KMS-11 (cell line): Measurements from ENCODE around the gene SYNE1.

Experiments used
- H2AFZ ChIP-seq: fragments of 200-600 bp; sonication (generic); 2 replicates; pipeline ENCODE4 v1.6.1; 2016; ENCODE audit warnings: antibody characterized with exemption, mixed run types, low read depth
- H3K27ac ChIP-seq: fragments of 200-600 bp; sonication (generic); 2 replicates; pipeline ENCODE4 v1.6.1; 2016; ENCODE audit warnings: mild to moderate bottlenecking, mixed run types
- H3K27me3 ChIP-seq: fragments of 200-600 bp; sonication (generic); 2 replicates; pipeline ENCODE4 v1.6.1; 2017; ENCODE audit warnings: mild to moderate bottlenecking, low read depth, mixed run types, moderate library complexity; ENCODE audit not compliant: insufficient read depth
- H3K36me3 ChIP-seq: fragments of 200-600 bp; sonication (generic); 2 replicates; pipeline ENCODE4 v1.6.1; 2017; ENCODE audit warnings: mild to moderate bottlenecking, mixed run types; ENCODE audit not compliant: insufficient read depth
- H3K4me1 ChIP-seq: fragments of 200-600 bp; sonication (generic); 2 replicates; pipeline ENCODE4 v1.6.1; 2016; ENCODE audit warnings: mild to moderate bottlenecking, low read depth, mixed run types; ENCODE audit not compliant: poor library complexity, severe bottlenecking
- H3K4me2 ChIP-seq: fragments of 200-600 bp; sonication (generic); 2 replicates; pipeline ENCODE4 v1.7.0; 2016; ENCODE audit warnings: mild to moderate bottlenecking, mixed run types
- H3K4me3 ChIP-seq: fragments of 200-600 bp; sonication (generic); IDR thresholded peaks from 2 replicates; pipeline ENCODE4 v1.6.1; 2017; ENCODE audit warnings: low read depth, low read length, mixed read lengths; ENCODE audit not compliant: insufficient read depth
- H3K79me2 ChIP-seq: fragments of 200-600 bp; sonication (generic); 2 replicates; pipeline ENCODE4 v1.6.1; 2016; ENCODE audit warnings: low read depth, mixed run types; ENCODE audit not compliant: insufficient read depth
- H3K9ac ChIP-seq: fragments of 200-600 bp; sonication (generic); 2 replicates; pipeline ENCODE4 v1.6.1; 2016; ENCODE audit warnings: mild to moderate bottlenecking, mixed run types
- H4K20me1 ChIP-seq: fragments of 200-600 bp; sonication (generic); 2 replicates; pipeline ENCODE4 v1.6.1; 2016; ENCODE audit warnings: mild to moderate bottlenecking, mixed run types; ENCODE audit not compliant: insufficient read depth
- TF ChIP-seq, protein P1 (sequence below): fragments of 200-600 bp; sonication (generic); conservative IDR thresholded peaks from 2 replicates; pipeline ENCODE4 v1.6.1; 2017; ENCODE audit warnings: low read depth, mild to moderate bottlenecking, antibody characterized with exemption, low read length, moderate library complexity, mixed read lengths

The SYNE1 gene

DNA sequence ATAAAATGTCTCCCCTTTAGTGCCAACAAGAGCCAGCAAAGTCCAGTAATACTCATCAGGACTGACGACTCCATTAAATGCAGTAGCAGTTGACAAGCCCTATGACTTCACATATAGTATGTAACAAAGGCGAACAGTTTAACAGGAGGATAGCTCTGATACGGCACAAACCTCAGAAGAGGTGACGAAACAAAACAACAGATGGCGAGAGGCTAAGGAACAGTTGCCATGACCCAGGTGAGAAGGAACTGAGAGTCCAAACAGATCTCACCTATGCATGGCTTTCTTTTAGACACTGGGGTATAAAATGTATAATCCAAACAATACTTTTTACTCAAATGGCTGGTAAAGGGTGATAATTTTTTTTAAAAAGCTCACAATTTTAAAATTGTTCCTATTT lies 37.1 kb downstream of the SYNE1 start:
- H3K9ac ChIP-seq: no peak overlapping the region
- no peaks in the 10 kb centered on the region for H3K79me2 ChIP-seq
- H3K27me3 ChIP-seq: no peaks in the 10 kb centered on the region
- no peak overlapping the region for H2AFZ ChIP-seq
- H3K36me3 ChIP-seq: no peaks in the 10 kb centered on the region
- H3K27ac ChIP-seq: no peak overlapping the region
- TF ChIP-seq, protein P1, sequence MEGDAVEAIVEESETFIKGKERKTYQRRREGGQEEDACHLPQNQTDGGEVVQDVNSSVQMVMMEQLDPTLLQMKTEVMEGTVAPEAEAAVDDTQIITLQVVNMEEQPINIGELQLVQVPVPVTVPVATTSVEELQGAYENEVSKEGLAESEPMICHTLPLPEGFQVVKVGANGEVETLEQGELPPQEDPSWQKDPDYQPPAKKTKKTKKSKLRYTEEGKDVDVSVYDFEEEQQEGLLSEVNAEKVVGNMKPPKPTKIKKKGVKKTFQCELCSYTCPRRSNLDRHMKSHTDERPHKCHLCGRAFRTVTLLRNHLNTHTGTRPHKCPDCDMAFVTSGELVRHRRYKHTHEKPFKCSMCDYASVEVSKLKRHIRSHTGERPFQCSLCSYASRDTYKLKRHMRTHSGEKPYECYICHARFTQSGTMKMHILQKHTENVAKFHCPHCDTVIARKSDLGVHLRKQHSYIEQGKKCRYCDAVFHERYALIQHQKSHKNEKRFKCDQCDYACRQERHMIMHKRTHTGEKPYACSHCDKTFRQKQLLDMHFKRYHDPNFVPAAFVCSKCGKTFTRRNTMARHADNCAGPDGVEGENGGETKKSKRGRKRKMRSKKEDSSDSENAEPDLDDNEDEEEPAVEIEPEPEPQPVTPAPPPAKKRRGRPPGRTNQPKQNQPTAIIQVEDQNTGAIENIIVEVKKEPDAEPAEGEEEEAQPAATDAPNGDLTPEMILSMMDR: no peak
- no peaks in the 10 kb centered on the region for H4K20me1 ChIP-seq
- no peak overlapping the region for H3K4me2 ChIP-seq
- H3K4me3 ChIP-seq: no peak overlapping the region
- H3K4me1 ChIP-seq: no peaks in the 10 kb centered on the region

- Histone ChIP-seq H3K4me1 (no peaks in the 10 kb centered on the region), H3K79me2 (no peaks in the 10 kb centered on the region), H3K4me2 (no peak overlapping the region), H3K9ac (no peak overlapping the region), H2AFZ (no peak overlapping the region), H3K27me3 (no peaks in the 10 kb centered on the region), H3K36me3 (no peaks in the 10 kb centered on the region), H4K20me1 (no peaks in the 10 kb centered on the region), H3K27ac (no peak overlapping the region), H3K4me3 (no peak overlapping the region)
- TF ChIP-seq, protein P1: no peak
These were observed 38.1 kb downstream of the SYNE1 start for GRCh38 chr6:152598901-152599537.

- no peaks in the 10 kb centered on the region for H3K27me3 ChIP-seq
- TF ChIP-seq, protein P1: no peak
These were observed 38.7 kb downstream of the SYNE1 start for GRCh38 chr6:152598421-152598820.

DNA sequence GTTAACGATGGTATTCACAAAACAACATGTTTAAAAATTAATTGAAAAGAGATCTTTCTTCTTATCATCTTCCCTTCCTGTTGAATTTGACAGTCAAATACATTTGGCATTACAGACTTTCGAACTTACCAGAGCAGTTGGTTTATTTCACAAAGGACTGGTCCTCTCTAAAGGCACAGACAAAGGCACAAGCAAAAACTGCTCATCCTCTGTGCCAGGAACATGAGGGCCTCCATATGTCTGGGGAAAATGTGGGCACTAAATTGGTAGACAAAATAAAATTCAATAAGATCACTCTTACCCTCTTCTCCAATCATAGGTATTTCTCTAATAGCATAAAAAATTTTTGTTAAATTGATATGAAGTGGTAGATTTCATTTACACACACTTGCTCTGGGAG lies 40.4 kb downstream of the SYNE1 start:
- TF ChIP-seq, protein P1: no peak
- H2AFZ ChIP-seq: no peak overlapping the region
- no peak overlapping the region for H3K4me3 ChIP-seq
- H3K4me2 ChIP-seq: no peak overlapping the region
- no peaks in the 10 kb centered on the region for H3K4me1 ChIP-seq
- no peaks in the 10 kb centered on the region for H3K79me2 ChIP-seq
- H3K27ac ChIP-seq: no peak overlapping the region
- H3K9ac ChIP-seq: no peak overlapping the region
- no peaks in the 10 kb centered on the region for H3K27me3 ChIP-seq
- no peaks in the 10 kb centered on the region for H3K36me3 ChIP-seq
- H4K20me1 ChIP-seq: no peaks in the 10 kb centered on the region

More at GRCh38 chr6:152598421-152598820, 38.7 kb downstream of the SYNE1 start:
- H3K4me3 ChIP-seq: no peak overlapping the region
- no peak overlapping the region for H2AFZ ChIP-seq
- no peaks in the 10 kb centered on the region for H4K20me1 ChIP-seq
- no peak overlapping the region for H3K4me2 ChIP-seq
- no peak overlapping the region for H3K9ac ChIP-seq
- no peaks in the 10 kb centered on the region for H3K36me3 ChIP-seq
- H3K79me2 ChIP-seq: no peaks in the 10 kb centered on the region
- no peaks in the 10 kb centered on the region for H3K4me1 ChIP-seq
- no peak overlapping the region for H3K27ac ChIP-seq
